PC-3 (cell line): ENCODE data around the gene GGACT. TPM values are rescaled to one million over a fixed set of nuclear protein-coding genes. Genes with fewer than 3 reads are reported as not detected.
"Not testable (repeated sequence)": the region's sequence is repeated elsewhere in the genome, so short reads cannot be mapped to it uniquely, and the experiment has no call there.

ENCODE experiments used
- ATAC-seq: fragments of 200-7000 bp; cut with Tn5 transposase; 2 replicates; pipeline ENCODE4 v1.9.1; 2020; ENCODE audit warnings: mild to moderate bottlenecking, moderate library complexity
- BruUV-seq: library from RNA; stranded (reverse); fragments of 400-500 nt; replicated peaks from 2 replicates; lab custom pipeline; 2021; lab: Mats Ljungman, UMichigan
- CTCF ChIA-PET: fragments of 300-600 bp; sonication (Branson Sonifier 250); formaldehyde crosslinking; loops from one replicate; lab custom pipeline; 2022; ENCODE audit warnings: antibody characterized with exemption; lab: Charles Lee
- POLR2A ChIA-PET: fragments of 300-600 bp; sonication (Branson Sonifier 250); formaldehyde crosslinking; loops from one replicate; lab custom pipeline; 2022; ENCODE audit warnings: antibody characterized with exemption; ENCODE audit not compliant: unreplicated experiment; lab: Charles Lee
- DNase-seq: peaks from one replicate; pipeline ENCODE4 v3.0.0-alpha.2; 2015
- H2AFZ ChIP-seq: fragments of 300-600 bp; sonication (generic); 2 replicates; pipeline ENCODE4 v1.6.0; 2016; ENCODE audit warnings: antibody characterized with exemption, low read length
- H3F3A ChIP-seq: fragments of 300-600 bp; sonication (generic); one replicate; pipeline ENCODE4 v1.6.0; 2017; ENCODE audit warnings: antibody characterized with exemption, low read length, control low read depth, mild to moderate bottlenecking; ENCODE audit not compliant: unreplicated experiment
- H3K27ac ChIP-seq: fragments of 300-600 bp; sonication (generic); 2 replicates; pipeline ENCODE4 v1.5.1; 2016; ENCODE audit warnings: mild to moderate bottlenecking, low read length
- H3K27me3 ChIP-seq: fragments of 300-600 bp; sonication (generic); 2 replicates; pipeline ENCODE4 v1.6.1; 2016; ENCODE audit warnings: low read length, mixed read lengths
- H3K36me3 ChIP-seq: fragments of 300-600 bp; sonication (generic); 2 replicates; pipeline ENCODE4 v1.6.1; 2016; ENCODE audit warnings: low read depth, mixed run types, low read length, mixed read lengths
- H3K4me1 ChIP-seq: fragments of 300-600 bp; sonication (generic); 2 replicates; pipeline ENCODE4 v1.5.1; 2016; ENCODE audit warnings: low read length; ENCODE audit not compliant: insufficient read depth
- H3K4me2 ChIP-seq: fragments of 300-600 bp; sonication (generic); 2 replicates; pipeline ENCODE4 v1.6.0; 2016; ENCODE audit warnings: low read length
- H3K4me3 ChIP-seq: fragments of 300-600 bp; sonication (generic); 2 replicates; pipeline ENCODE4 v1.5.1; 2016; ENCODE audit warnings: mild to moderate bottlenecking, low read length, mixed read lengths
- H3K79me2 ChIP-seq: fragments of 300-600 bp; sonication (generic); 2 replicates; pipeline ENCODE4 v1.6.1; 2017; ENCODE audit warnings: low read length, mixed read lengths
- H3K9ac ChIP-seq: fragments of 300-600 bp; sonication (generic); 2 replicates; pipeline ENCODE4 v1.6.0; 2016; ENCODE audit warnings: mild to moderate bottlenecking, low read length
- H3K9me2 ChIP-seq: fragments of 300-600 bp; sonication (generic); replicated peaks from 2 replicates; pipeline ENCODE4 v1.6.1; 2016; ENCODE audit warnings: mixed run types, low read length, mixed read lengths
- H3K9me3 ChIP-seq: fragments of 300-600 bp; sonication (generic); 2 replicates; pipeline ENCODE4 v1.6.1; 2016; ENCODE audit warnings: low read length, mixed read lengths
- H4K20me1 ChIP-seq: fragments of 300-600 bp; sonication (generic); 2 replicates; pipeline ENCODE4 v1.6.1; 2016; ENCODE audit warnings: low read length, mixed read lengths
- CTCF ChIP-seq: fragments of 300-600 bp; sonication (generic); conservative IDR thresholded peaks from 2 replicates; pipeline ENCODE4 v1.5.1; 2017; ENCODE audit warnings: antibody characterized with exemption, low read depth, mild to moderate bottlenecking, low read length
- EZH2 ChIP-seq: fragments of 300-600 bp; sonication (generic); IDR thresholded peaks from one replicate; pipeline ENCODE4 v1.6.1; 2017; ENCODE audit warnings: antibody characterized with exemption, mild to moderate bottlenecking, low read length; ENCODE audit not compliant: unreplicated experiment
- EZH2phosphoT487 ChIP-seq: fragments of 300-600 bp; sonication (generic); IDR thresholded peaks from 2 replicates; pipeline ENCODE4 v1.6.1; 2018; ENCODE audit warnings: mild to moderate bottlenecking, antibody characterized with exemption, low read length, borderline replicate concordance
- intact Hi-C: fragments of 100-400 bp; cut with micrococcal nuclease; formaldehyde crosslinking; loops from 2 replicates; pipeline ENCODE4 v1.9.0; 2023
- total RNA-seq: library from RNA; depleted of rRNA; stranded (reverse); fragments of >200 nt; gene quantifications from 2 replicates; pipeline ENCODE4 v1.2.3, GENCODE V29; 2014

The GGACT gene
- total RNA-seq, 1 experiment from 2014 or later, result 0.77 TPM

GRCh38 chr13:100525453-100526317, 62.9 kb downstream of the GGACT start:
- Histone ChIP-seq H3K4me2 (no peak overlapping the region), H3F3A (no peaks in the 10 kb centered on the region), H3K9ac (no peak overlapping the region), H3K27me3 (no peaks in the 10 kb centered on the region), H3K4me1 (no peaks in the 10 kb centered on the region), H3K4me3 (no peak overlapping the region), H4K20me1 (no peaks in the 10 kb centered on the region), H3K79me2 (no peaks in the 10 kb centered on the region), H3K27ac (no peak overlapping the region), H3K36me3 (no peaks in the 10 kb centered on the region), H3K9me3 (no peaks in the 10 kb centered on the region), H2AFZ (no peak overlapping the region), H3K9me2 (no peaks in the 10 kb centered on the region)
- TF ChIP-seq EZH2 (no peak), CTCF (no peak), EZH2phosphoT487 (no peak)
- CTCF ChIA-PET, result no interaction called here
- BruUV-seq, result no TSS peak
- intact Hi-C loops, result no loop called here
- DNase-seq (no peak), ATAC-seq (no peak)
- POLR2A ChIA-PET, result no interaction called here

GRCh38 chr13:100524688-100525087, 63.9 kb downstream of the GGACT start:
- POLR2A ChIA-PET, H3K9ac ChIP-seq, ATAC-seq, BruUV-seq, DNase-seq, H3K4me1 ChIP-seq, H3K9me3 ChIP-seq, CTCF ChIA-PET, H3K36me3 ChIP-seq, H3K9me2 ChIP-seq, H3K79me2 ChIP-seq, H3K27ac ChIP-seq, H3F3A ChIP-seq, H2AFZ ChIP-seq, H3K4me2 ChIP-seq, H3K4me3 ChIP-seq, H4K20me1 ChIP-seq, intact Hi-C loops, H3K27me3 ChIP-seq: not testable (repeated sequence)

- no peaks in the 10 kb centered on the region for H4K20me1 ChIP-seq
- no peak overlapping the region for H3K4me3 ChIP-seq
- POLR2A ChIA-PET, result no interaction called here
- H3K4me2 ChIP-seq, result no peak overlapping the region
- no peak for ATAC-seq
- H3K9me3 ChIP-seq, result no peaks in the 10 kb centered on the region
- no peaks in the 10 kb centered on the region for H3F3A ChIP-seq
- H3K9me2 ChIP-seq, result no peaks in the 10 kb centered on the region
- H3K9ac ChIP-seq, result no peak overlapping the region
- H3K36me3 ChIP-seq, result no peaks in the 10 kb centered on the region
- H3K27ac ChIP-seq, result no peak overlapping the region
- H3K79me2 ChIP-seq, result no peaks in the 10 kb centered on the region
- DNase-seq, result no peak
- intact Hi-C loops, result no loop called here
- TF ChIP-seq CTCF, result no peak
- no peak for TF ChIP-seq EZH2
- no peak for TF ChIP-seq EZH2phosphoT487
- no peak overlapping the region for H2AFZ ChIP-seq
- H3K27me3 ChIP-seq, result no peaks in the 10 kb centered on the region
- CTCF ChIA-PET, result no interaction called here
- no TSS peak for BruUV-seq
- no peaks in the 10 kb centered on the region for H3K4me1 ChIP-seq
Observed at GRCh38 chr13:100523981-100524386, 64.6 kb downstream of the GGACT start.
